Germinal center (tissue), 1 donor: ENCODE results near the gene ATE1.
"Not testable (repeated sequence)": the region's sequence is repeated elsewhere in the genome, so short reads cannot be mapped to it uniquely, and the experiment has no call there.

Source experiments
- DNase-seq: peaks from one replicate; pipeline ENCODE4 v3.0.0; 2012; ENCODE audit warnings: mixed read lengths, low spot score

ATE1 gene

GRCh38 chr10:121735263-121735662 is 192.6 kb downstream of the ATE1 start:
- DNase-seq: no peak

- DNase-seq: peak; percentile 44
Measured at GRCh38 chr10:121734589-121735045, 193.2 kb downstream of the ATE1 start.

- DNase-seq: no peak
Measured at GRCh38 chr10:121732656-121733445, 195.0 kb downstream of the ATE1 start.

DNA sequence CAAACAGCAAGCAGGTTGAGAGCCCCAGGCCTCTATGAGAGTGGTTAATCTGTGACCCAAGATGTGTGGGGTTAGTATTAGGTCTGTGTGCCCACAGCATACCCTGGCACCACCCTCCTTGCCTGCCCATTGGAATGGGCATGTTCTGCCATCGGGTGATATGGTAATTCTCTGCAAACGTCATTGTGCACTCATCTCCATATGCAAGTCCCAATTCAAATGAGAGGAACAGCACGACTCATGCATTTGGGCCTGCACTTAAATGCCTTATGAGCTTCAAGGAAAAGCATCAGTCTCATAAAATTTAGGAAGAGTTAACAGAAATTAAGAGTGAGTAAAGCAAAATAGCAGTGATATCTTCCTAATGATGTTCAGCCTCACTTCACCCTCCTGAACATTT is 195.7 kb downstream of the ATE1 start:
- DNase-seq: no peak

- DNase-seq: no peak
Measured at GRCh38 chr10:121724282-121724681, 203.5 kb downstream of the ATE1 start.

DNA sequence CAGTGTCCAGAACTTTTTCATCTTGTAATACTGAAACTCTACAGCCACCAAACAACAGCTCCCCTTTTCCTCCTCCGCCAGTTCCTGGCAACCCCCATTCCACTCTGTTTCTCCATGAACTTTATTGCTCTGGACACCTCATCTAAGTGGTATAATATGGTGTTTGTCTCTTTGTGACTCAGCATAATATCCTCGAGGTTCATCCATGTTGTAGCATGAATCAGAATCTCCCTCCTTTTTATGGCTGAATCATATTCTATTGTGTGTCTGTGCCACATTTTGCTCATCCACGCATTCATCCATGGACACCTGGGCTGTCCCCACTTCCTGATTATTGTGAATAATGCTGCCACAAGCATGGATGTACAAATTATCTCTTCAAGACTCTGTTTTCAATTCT is 205.2 kb downstream of the ATE1 start:
- no peak for DNase-seq

DNA sequence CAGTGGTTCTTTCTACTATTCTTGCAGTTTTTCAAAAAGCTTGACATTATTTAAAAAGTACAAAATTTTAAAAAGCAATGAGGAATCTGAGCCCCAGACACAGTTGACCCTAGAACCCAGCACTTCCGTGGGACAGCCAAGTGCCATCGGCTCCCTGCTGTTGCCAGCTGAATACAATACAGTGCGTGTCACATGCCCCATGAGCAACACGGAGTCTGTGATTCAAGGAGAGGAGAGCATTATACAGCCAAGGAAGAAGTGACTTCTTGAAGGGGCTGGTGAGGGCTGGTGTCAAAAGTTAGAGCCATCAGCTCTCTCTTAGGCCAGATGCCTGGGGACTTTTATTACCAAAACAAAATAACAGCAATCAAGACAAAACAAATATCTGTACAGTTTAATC is 206.6 kb downstream of the ATE1 start:
- DNase-seq: no peak

GRCh38 chr10:121715969-121716368 is 211.9 kb downstream of the ATE1 start:
- no peak for DNase-seq

GRCh38 chr10:121715076-121715475 is 212.8 kb downstream of the ATE1 start:
- no peak for DNase-seq

DNA sequence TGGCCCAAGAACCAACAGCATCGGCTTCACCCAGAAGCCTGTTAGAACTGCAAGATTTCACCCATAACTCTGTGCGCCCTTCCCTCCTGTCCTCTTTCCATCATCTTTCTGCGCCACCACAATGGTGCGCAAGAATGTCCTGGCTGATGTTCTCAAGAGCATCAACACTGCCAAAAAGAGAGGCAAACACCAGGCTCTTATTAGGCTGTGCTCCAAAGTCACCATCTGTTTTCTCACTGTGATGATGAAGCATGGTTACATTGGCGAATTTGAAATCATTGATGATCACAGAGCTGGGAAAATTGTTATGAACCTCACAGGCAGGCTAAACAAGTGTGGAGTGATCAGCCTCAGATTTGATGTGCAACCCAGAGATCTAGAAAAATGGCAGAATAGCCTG is 214.3 kb downstream of the ATE1 start:
- no peak for DNase-seq

DNA sequence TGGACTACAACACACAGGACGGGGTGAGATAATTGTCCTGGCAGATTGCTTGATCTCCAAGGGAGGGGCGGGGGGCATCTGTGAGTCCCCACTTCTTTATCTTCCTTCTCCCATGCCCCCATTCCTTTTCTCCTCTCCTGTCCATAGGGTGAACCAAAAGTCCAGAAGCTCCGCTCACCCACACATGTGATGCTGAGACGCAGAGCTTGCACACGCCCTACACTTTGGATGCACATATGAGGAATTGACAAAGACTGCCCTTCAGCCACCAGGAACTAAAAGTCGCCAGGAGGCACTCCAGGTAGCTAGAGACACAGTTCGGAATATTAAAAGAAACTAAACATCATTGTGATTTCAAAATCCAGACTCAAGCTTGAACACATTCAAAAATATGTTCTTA is 216.9 kb downstream of the ATE1 start:
- DNase-seq: no peak

DNA sequence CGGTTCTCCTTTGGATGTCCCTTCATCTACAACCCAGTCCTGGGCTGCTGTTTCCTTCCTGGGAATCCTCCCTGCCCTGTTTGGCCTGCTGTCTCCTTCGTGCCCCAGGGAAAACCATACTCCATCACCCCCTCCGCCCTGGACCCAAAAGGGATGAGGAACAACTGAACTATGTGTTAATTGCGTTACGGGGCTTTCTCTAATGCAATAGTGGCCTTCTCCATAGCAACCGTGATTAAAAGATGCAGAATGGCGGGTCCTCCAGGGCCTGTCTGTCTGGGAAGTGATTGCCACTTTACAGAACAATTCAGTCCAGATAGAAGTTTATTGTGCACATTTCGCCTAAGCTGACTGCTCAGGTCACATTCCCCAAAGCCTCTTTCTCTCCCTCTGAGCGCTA is 217.6 kb downstream of the ATE1 start:
- no peak for DNase-seq

DNA sequence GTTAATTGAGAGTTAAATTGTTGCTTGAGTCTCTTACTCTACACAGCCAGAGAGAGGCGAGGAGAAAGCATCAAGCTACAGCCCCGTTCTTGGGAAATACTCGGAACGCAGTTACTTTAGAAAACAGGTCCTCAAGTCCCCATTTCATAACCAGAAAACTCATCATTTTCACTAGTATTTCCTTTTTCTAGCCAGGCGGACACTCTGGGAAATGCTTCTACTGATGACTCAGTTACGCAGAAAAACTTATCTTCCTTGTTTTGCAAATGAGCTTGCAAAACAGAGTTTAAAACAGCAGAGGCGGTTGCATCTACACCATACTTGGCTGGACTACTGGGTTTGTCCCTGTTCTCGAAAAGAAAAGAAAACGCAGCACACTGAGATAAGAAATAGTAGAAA is 218.2 kb downstream of the ATE1 start:
- DNase-seq: no peak

DNA sequence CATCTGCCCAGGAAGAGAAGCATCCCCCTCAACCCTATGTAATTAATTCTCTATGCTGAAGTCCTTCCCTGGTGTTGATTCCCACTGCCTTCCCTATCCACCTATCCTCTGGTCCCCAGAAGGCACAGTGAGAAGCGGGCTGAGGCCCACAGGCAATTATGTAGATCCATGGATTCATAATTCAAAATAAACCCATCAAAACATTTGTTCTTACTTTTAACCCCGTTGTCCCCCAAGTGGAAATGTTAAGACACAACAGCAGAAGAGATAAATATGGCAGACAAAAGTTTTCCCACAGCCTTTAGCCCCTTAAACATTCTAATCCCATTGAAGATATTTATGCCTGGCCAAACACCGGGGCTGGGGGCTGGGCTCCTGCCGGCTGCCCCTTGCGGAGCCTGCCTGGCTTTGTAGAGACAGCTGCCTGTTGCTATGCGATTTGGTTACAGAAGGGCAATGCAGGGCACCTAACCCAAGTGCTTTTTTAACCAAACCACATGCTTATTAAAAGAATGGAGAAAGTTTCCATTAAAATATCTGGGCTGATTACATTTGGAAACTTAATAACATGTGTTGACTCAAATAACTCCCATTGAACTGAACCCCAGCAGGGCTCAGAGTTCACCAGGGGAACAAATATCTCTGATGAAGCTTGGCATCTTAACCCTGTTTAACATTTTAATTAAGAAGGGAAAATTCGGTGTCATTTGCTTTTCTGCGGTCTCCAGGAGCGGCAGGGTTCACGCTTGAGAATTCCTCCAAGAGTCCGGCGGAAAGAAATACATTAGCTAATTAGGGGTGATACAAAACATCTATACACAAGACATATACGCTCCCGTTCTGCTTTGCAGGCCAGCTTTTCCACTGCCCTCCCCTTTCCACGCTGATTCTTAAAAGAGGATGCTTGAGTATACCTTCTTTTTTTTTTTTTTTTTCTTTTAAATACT is 218.8 kb downstream of the ATE1 start:
- DNase-seq: no peak

GRCh38 chr10:121702351-121703320 is 225.2 kb downstream of the ATE1 start:
- no peak for DNase-seq

DNA sequence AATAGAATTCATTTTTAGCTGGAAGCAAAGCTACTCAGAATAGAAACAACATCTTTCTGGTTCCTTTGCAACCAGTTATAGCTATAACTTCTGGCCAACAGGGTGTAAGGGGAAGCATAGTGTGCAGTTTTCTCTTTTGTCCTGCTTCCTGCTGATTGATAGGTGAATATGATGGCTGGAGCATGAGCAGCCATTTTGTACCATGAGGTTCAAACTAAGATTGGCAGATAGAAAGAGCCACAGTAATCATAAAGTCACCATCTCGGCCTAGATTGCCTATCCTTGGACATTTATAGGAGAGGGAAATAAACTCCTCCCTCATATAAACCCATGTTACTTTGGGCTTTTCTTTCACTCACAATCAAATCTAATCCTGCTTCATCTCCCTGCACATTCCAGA is 227.4 kb downstream of the ATE1 start:
- no peak for DNase-seq

- DNase-seq: not testable (repeated sequence)
Measured at GRCh38 chr10:121699703-121700102, 228.1 kb downstream of the ATE1 start.

DNA sequence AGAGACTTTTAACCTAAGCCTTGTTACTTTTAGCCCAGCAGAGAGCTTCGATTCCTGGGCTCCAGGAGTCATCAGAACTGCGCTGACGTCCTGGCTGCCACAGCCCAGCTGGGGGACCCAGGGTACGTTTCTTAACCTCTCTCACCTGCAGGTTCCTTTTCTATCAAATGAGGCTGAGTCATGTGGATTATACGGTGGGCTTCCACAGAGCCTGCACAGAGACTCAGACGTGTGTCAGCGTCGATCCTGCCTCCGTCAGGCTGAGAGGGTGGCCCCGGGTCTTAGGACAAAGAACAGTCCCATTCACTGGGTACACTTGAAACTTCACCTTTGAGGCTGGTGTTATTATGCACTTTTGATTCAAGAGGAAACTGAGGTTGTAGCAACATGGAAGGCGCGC is 228.9 kb downstream of the ATE1 start:
- DNase-seq: no peak

DNA sequence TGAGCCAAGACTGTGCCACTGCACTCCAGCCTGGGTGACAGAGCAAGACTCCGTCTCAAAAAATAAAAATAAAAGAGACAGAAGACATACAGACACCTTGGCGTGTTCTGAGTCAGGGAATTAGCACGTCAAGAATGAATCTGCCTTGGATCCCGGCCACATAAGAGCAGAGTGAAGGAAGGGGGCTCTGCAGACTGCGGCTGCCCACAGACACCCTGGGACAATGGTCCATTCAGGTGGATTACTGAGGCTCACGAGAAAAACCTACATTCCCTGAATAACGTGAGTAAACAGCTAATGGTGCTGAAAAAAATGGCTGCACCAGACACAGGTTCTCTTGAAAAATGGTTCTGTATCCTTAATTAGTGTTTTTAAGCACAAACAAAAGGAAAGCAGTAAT is 229.5 kb downstream of the ATE1 start:
- no peak for DNase-seq

- peak; percentile 24 for DNase-seq
Measured at GRCh38 chr10:121696854-121697253, 231.0 kb downstream of the ATE1 start.

DNA sequence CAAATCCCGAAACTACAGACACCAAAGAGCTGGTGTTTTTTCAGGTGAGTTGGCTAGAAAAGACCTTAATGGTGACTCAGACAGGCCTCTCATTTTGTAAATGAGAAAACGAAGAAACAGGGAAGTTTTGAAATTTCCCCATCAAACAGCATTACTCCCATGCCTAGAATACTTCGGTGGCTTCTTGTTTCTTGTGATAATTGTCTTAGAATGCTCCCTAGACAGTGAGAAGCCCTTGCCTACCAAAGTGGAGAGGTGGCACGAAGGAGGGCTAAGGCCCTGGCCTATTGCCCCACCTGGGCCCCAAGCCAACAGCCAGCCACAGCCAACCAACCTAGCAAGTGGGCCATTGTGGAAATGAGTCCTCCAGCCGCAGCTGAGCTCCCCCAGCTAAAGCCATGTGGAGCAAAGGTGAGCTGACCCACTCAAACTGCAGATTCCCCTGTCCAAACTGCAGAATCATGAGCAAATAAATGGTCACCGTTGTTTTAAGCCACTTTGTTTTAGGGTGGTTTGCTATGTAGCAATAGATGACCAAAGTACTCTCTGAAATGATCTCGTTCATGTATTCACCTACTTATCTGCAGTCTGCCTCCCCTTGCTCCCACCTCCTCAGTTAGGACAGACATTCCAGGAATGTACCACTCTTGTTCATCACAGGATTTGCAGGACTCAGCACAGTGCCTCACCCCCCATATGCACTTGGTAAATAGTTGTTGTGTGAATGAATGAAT is 231.9 kb downstream of the ATE1 start:
- no peak for DNase-seq
